ENCODE results near the gene NKG7. TPM values are rescaled to one million over a fixed set of nuclear protein-coding genes. Genes with fewer than 3 reads are reported as not detected.

The NKG7 gene
- total and polyA plus RNA-seq, 2 of the 13 experiments (the other 11 are each of a cell fraction or from before 2014, with no cell fraction given): 0.40 TPM; not detected in 1

DNA sequence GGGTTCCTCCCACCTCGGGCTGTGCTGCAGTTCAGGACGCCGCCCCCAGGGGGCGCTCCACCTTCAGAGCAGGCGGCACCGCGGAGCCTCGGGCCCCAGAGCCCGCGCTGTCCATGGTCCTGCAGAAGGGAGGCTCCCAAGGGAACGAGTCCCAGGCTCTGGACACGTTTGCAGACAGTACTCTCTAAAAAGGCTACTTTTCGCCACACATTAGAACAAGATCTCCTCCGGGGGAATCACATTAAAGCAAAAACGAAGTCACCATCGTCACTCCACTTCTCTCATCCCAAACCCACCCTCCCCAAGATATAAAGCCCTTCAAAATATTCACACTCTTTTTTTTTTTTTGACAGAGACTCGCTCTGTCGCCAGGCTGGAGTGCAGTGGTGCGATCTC is 49.6 kb upstream of the NKG7 start (continued):
- TF ChIP-seq SKIL (CRISPR knock-in tag; IDR thresholded peaks at IDR 0.05; ENCODE audit: borderline replicate concordance): peak; percentile 30; the same call in 1 of the 2 replicates
- TF ChIP-seq TBL1XR1 (IDR thresholded peaks at IDR 0.05; ENCODE audit: borderline replicate concordance, low read length, partially characterized antibody): no peak
- peak; percentile 90 for TF ChIP-seq TOPORS (CRISPR knock-in tag; IDR thresholded peaks at IDR 0.05)
- peak; percentile 97 for TF ChIP-seq IKZF5 (CRISPR knock-in tag; IDR thresholded peaks at IDR 0.05)
- peak; percentile 36; the same call in 1 of the 2 replicates for TF ChIP-seq TARDBP (CRISPR knock-in tag; IDR thresholded peaks at IDR 0.05)
- 0 out of 2 replicates have a peak, but pooled peaks have one; percentile 61 for TF ChIP-seq ZNF660 (CRISPR knock-in tag; IDR thresholded peaks at IDR 0.05; ENCODE audit: borderline replicate concordance, low read depth)
- TF ChIP-seq THRA (CRISPR knock-in tag; IDR thresholded peaks at IDR 0.05; ENCODE audit: borderline replicate concordance): peak; percentile 95
- peak; percentile 98 for TF ChIP-seq CCDC6 (CRISPR knock-in tag; IDR thresholded peaks at IDR 0.05)
- peak; percentile 92; the same call in 1 of the 2 replicates for TF ChIP-seq EEA1 (CRISPR knock-in tag; IDR thresholded peaks at IDR 0.05; ENCODE audit: borderline replicate concordance)
- TF ChIP-seq FOXP4 (CRISPR knock-in tag; IDR thresholded peaks at IDR 0.05): peak; percentile 63
- TF ChIP-seq ZNF292 (CRISPR knock-in tag; IDR thresholded peaks at IDR 0.05; ENCODE audit: borderline replicate concordance, low read depth): no peak
- no peak for TF ChIP-seq RFX5 (IDR thresholded peaks at IDR 0.05; ENCODE audit: low read depth, low read length)
- peak; percentile 94; the same call in 1 of the 2 replicates for TF ChIP-seq ZNF790 (CRISPR knock-in tag; IDR thresholded peaks at IDR 0.05; ENCODE audit: borderline replicate concordance)
- peak; percentile 86; the same call in 1 of the 2 replicates for TF ChIP-seq IRX3 (CRISPR knock-in tag; IDR thresholded peaks at IDR 0.05; ENCODE audit: borderline replicate concordance, low read depth)
- peak; percentile 77; the same call in 1 of the 2 replicates for TF ChIP-seq ZNF556 (CRISPR knock-in tag; IDR thresholded peaks at IDR 0.05; ENCODE audit: borderline replicate concordance)
- TF ChIP-seq NR2F2 (IDR thresholded peaks at IDR 0.05; ENCODE audit: borderline replicate concordance, low read depth): no peak
- peak; percentile 36; the same call in 1 of the 2 replicates for TF ChIP-seq UBTF (CRISPR knock-in tag; IDR thresholded peaks at IDR 0.05)
- TF ChIP-seq HDAC6 (IDR thresholded peaks at IDR 0.05; ENCODE audit: low read depth, low read length): no peak
- TF ChIP-seq ATM (IDR thresholded peaks at IDR 0.05; ENCODE audit: borderline replicate concordance): no peak
- TF ChIP-seq HMGA1 (CRISPR knock-in tag; conservative IDR thresholded peaks at IDR 0.05): no peak
- peak; percentile 89 for TF ChIP-seq ZNF644 (CRISPR knock-in tag; IDR thresholded peaks at IDR 0.05; ENCODE audit: low read depth)

Data from HepG2 (cell line).